ENCODE results near the gene ARL8B.

ARL8B gene

DNA sequence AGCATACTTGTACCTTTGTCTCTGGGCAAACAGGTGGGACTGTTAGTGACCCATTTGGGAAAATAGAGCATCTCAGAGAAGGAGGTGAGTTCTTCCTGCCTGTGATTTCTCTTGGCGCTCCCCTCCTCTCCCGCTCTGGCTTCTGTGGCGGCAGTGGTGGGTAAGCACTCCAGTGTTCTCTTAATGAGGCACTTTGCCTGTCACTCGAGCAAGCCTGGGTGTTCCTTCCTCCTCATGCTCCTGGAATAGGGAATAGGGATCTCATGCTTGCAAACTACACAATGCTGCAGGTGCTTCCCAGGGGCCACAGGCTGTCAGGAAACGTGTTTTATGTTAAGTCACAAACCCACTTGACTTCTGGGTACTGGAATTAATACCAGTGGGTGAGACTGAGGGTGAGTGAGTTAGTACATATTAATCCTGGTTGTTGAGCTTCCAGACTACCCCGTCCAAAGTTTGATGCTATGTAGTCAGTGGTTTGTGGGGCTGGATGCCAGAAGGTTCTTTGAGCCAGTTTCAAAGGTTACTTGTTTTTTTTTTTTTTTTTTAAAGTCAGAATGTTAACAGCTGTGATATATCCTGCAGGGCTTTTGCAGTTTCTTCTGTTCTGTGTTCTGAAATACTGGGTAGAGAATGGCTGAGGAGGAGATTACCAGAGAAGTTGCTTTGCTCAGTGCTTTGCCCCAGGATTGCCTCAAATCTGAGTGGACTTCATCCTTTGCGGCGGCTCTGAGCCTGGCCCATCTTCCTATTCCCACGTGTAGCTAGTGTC lies 95.9 kb downstream of the ARL8B start:
- no peak for DNase-seq

DNA sequence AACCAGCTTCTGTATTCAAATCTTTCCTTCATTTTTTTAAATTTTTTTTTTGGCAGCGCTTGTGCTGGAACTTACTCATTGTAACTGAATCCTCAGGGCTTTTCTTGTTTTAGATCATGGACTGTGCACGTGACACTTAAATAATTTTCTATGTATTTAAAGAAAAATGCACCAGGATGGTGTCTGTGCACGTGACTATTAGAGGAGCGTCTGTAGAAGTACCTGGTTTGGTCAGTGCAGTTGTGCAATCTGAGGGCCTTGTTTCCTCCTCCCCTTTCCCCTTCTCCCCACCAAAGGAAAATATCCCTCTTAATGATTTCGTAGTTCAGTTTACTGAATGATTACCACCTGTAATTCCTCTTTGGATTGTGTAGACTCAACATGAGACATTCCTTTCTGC lies 96.7 kb downstream of the ARL8B start:
- DNase-seq = no peak

DNA sequence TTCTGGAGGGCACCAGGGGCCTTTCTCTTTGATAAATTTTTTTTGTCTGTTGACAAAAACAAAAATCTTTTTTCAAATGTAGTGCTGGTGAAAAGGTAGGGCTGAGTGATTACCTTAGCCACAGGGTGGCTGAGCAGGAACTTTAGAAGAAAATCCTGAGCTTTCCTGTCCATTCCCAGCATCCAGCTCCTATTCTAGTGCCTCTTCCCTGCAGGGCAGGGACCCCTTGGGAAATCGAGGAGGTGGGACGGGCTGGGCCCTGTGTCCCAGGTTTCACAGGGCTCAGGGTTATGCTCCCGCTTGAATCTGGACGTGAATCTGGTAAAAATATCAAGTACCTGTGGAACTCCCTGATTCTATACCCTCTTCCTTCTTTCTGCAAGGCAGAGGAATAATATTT lies 97.1 kb downstream of the ARL8B start:
- DNase-seq = no peak

DNA sequence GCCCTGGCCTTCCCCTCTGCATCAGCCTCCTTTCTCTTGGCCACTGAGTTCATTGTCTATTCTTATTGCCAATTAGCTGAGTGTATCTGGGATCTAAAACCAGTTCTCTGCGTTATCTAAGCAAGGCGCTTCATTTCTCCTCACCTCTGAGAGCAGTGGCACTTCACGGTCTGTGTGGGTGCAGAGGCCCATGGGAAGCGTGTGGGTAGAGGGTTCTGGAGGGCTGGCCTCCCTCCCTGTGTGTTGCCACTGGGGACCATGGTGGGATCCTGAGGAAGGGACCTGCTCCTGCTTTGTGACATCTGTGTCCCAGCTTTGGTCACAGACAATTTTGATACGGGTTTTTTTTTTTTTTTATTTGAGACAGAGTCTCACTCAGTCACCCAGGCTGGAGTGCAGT lies 98.1 kb downstream of the ARL8B start:
- no peak for DNase-seq

GRCh38 chr3:5220667-5221431 lies 98.8 kb downstream of the ARL8B start:
- DNase-seq = no peak

GRCh38 chr3:5221701-5222100 lies 99.6 kb downstream of the ARL8B start:
- no peak for DNase-seq

- DNase-seq = no peak
Measured at GRCh38 chr3:5222283-5223005, 100.4 kb downstream of the ARL8B start.

GRCh38 chr3:5226783-5227182 lies 104.7 kb downstream of the ARL8B start:
- DNase-seq = no peak

DNA sequence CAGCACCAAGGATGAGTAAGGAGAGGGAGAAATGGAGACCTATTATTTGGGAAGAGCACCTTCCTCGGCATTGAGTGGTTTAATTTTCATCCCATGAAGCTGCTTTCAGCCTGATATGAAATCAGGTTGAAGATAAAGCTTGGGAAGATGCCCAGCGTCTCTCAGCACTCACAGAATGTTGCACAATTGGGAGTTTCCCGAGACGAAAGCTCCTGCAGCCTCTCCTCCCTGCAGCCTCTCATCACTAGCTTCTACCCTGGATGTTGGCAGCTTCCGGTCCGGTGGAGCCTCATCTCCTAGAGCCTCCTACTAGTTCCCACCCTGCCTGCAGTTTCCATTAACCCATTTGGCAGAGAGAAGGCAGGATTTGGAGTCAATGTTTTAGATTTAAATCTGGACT lies 105.7 kb downstream of the ARL8B start:
- no peak for DNase-seq

- no peak for DNase-seq
Measured at GRCh38 chr3:5229414-5229813, 107.3 kb downstream of the ARL8B start.

Data from T-helper 1 cell (primary cell).